ENCODE measurements around the gene RPS6KB2.
"Not testable (repeated sequence)": the region's sequence is repeated elsewhere in the genome, so short reads cannot be mapped to it uniquely, and the experiment has no call there.

The RPS6KB2 gene

DNA sequence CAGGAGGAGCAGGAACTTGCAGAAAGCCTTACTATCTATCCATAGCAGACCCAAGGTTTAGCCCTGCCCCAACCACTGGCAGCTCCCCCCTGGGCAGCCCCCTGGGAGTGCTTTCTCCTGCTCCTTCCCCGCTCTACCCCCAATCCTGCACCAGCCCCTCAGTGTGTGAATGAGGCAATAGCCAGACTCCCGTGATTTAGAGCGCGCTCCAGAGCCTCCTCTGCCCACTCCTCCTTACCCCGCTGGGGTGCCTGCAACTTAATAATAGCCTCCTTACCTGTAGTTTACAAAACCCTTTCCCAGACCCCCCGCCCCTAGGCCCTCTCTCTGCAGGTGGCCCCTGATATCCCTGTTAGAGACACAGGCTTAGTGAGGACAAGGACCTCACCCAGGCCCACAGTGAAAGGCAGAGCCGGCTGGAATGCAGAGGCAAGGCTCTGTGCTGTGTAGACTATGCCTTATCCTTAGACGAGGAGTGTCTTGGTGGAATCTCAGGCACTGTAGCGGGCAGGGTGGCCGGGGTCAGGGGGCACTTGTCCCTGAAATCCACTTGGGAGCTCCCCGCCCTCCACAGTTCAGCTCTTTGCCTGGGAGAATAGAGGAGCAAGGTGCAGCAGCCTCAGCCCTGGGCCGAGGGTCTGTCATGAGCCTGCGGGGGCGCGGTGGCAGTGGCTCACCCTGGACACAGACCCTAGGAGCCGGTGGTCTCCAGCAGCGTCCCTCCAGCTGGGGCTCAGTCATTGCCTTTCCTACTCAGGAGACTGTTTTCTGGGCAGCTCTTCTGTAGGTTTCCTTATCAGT, 17.1 kb upstream of the RPS6KB2 start:
- no peak for DNase-seq (ENCODE audit: low read depth in 3 of 3)

DNA sequence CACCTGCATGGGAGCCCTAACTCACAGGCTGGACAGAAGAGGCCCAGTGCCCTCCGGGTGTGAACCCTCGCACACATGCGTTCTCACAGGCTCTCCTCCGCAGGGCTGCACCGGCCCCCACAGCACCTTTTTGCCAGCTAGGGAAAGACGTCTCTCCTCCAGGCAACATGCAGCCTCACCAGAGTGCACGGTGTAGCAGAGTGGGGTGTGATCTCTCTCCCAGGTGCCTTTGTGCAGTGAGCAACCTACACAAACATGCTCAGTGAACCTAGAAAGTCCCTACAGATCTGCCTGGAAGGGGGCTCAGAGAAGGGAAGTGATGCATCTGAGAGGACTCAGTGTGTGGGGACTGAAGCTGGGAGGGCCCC, 16.5 kb upstream of the RPS6KB2 start:
- DNase-seq (ENCODE audit: low read depth in 3 of 3), result no peak

DNA sequence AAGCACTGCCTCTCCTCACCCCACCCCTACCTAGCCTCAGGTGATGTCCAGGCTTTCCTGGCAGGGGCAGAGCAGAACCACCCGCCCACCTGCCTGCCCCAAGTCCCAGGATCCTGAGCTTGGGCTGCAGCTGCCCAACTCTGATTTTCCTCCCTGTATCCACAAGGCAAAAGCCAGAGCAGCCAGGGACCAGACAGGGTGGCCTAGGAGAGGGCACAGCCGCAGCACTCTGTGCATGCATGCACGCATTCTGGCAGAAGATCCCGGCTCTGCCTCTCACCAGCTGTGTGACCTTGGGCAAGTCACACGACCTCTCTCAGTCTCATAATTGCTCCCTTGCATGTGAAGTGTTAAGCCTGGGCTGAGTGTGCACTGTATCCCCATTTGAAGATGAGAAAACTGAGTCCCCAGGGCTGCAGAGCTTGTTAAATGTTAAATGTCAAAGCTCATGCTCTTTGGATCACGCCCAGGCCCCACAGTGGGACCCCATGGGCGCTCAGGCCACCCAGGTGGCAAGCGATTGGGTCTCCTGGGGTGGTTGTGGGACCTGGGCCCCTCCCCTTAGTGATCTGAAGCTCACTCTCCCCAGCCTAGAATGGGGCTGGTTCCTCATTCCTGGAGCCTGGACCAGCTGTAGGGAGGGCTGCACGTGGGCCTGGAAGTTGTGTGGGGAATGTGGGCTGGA, 15.7 kb upstream of the RPS6KB2 start:
- DNase-seq (ENCODE audit: low read depth in 3 of 3), result no peak

DNA sequence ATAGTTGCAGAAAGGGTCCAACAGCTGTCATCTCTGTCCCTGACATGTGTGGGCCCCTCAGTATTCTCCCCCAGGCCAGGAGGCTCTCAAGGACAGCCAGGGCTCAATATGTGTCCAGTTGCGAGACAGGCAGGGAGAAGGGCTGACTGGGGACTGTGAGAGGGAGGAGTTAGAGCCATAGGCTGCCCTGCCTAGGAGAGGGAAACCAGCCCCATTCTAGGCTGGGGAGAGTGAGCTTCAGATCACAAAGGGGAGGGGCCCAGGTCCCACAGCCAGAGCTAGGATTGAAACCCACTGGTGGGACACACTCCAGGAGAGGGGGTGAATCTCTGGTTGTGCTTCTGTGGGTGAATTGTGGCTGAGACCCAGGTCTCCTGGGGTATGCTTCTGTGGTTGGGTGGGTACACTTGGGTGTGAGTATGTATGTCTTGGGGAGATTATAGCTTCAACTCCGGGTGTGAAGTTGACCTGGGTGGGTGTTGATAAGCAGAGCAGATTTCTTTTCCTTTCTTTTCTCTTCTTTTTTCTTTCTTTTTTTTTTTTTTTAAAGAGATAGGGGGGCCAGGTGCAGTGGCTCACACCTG, 14.9 kb upstream of the RPS6KB2 start:
- DNase-seq (ENCODE audit: low read depth in 3 of 3), result no peak

DNA sequence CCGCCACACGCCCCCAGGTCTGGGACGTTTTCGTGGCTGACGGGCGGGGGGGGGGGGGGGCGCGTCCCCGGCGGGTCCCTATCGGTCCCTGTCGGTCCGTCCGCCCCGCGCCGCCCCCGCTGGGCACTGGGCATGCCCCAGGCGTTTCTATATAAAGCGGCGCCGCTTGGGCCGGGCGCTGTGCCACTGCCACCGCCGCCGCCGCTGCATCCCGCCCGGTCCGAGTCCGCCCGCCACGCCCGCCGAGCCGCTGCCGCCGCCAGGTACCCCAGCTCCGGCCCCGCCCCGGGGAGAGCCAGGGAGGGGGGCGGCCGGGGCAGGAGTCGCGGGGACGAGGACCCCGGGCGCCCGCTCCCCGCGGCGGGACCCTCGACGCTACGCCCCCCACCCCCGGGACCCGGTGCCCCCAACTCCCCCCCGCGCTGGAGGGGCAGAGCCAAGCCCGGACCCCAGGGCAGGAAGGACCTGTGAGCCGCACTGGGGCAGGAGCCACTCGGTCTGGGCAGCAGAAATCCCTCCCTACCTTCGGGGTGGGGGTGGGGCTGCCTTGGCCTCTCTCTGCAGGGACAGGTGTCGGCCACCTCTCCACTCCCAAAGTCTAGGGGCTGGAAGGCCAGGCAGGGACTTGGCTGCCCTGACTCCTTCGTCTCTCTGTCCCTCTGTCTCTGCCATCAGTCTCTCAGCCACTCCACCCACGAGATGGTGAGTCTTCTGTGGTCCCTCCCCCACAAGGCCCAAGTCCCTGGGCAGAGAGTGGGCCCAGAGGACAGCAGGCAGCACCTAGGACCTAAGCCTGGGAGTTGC, 12.6 kb upstream of the RPS6KB2 start, which contains the start of gene CARNS1:
Gene CARNS1 (plus strand): TSS at position 178 of the 804 bp plus-strand sequence. CDS start 522 bp downstream, at position 700.
- DNase-seq (ENCODE audit: low read depth in 3 of 3), result no peak

DNA sequence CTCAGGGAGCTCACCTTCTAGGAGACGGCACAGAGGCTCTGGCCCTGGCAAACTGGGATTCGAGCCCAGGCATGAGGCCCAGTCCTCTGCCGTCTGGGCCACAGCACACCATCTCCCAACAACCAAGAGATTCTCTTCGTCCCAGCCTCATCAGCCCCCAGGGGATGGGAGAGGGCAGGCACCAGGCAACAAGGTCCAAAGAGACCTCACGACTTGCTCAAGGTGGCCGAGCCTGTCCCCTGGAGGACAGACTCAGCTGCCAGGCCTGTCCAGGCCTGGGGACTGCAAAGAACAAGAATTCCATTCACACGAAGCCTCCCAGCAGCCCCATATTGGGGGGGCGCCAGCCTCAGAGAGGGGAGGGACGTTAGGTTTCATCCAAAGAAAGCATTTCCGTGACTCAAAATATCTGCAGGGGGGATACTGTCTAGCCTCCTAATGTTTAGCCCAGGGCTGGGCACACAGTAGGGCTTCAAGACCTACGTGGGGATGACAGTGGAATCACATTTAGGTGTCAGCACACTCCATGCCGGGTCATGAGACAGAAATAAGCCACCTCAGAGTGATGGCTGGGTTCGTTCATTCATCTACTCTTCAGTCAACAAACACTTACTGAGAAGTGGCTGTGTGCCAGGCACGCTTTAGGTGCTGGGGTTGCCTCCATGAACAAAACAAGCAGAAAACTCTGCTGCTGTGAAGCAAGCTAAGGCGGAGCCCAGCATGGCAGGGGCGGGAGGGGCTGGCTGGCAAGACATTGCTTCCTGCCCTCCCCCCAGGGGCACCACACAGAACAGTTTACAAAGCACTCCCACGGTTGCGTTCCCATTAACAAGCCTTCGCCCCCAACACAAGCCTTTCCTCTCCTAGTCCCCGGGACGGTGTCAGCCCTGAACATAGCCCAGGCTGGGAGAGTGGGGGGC, 11.6 kb upstream of the RPS6KB2 start:
- DNase-seq (ENCODE audit: low read depth in 3 of 3), result no peak

DNA sequence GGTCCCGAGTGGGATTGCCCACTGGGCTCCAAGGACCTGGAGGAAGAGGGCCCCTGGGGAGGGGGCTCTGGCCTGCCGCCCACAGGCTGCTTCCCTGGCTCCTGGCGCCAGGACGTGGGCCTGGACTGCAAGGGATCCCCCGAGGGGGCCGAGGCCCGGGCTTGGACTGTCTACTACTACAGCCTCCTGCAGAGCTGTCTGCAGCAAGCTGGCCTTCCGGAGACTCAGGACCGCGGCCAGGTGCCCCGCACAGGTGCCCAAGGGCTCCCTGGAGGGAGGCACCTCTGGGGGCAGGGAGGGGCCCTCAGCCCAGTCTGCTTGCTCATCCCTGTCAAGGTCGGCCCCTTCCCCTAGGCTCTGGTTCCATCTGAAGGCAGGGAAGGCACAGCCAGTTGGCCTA, 10.9 kb upstream of the RPS6KB2 start:
- no peak for DNase-seq (ENCODE audit: low read depth in 3 of 3)

DNA sequence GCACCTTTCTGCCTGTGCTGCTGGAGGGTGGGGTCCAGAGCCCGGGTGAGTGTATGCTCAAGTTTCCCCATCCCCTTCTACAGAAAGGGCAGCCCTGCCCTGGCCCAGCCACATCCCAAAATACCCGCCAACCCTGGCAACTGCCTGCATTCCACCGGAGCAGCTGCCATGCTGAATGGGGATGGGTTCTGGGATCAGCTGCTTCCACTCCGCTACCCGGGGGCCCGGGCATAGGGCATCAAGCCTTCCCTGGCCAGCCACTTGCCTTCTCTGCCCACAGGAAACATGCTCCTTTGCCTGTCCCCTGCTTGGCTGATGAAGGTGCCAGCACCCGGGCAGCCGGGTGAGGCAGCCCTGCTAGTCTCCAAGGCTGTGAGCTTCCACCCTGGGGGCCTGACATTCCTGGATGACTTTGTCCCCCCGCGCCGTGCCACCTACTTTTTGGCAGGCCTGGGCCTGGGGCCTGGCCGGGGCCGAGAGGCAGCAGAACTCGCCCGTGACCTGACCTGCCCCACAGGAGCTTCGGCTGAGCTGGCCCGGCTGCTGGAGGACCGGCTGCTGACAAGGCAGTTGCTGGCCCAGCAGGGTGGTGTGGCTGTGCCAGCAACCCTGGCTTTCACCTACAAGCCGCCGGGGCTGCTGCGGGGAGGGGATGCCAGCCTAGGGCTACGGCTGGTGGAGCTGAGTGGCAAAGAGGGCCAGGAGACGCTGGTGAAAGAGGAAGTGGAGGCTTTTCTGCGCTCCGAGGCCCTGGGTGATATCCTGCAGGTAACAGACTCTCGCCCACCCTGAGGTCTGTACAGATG, 9.6 kb upstream of the RPS6KB2 start:
- no peak for DNase-seq (ENCODE audit: low read depth in 3 of 3)

DNA sequence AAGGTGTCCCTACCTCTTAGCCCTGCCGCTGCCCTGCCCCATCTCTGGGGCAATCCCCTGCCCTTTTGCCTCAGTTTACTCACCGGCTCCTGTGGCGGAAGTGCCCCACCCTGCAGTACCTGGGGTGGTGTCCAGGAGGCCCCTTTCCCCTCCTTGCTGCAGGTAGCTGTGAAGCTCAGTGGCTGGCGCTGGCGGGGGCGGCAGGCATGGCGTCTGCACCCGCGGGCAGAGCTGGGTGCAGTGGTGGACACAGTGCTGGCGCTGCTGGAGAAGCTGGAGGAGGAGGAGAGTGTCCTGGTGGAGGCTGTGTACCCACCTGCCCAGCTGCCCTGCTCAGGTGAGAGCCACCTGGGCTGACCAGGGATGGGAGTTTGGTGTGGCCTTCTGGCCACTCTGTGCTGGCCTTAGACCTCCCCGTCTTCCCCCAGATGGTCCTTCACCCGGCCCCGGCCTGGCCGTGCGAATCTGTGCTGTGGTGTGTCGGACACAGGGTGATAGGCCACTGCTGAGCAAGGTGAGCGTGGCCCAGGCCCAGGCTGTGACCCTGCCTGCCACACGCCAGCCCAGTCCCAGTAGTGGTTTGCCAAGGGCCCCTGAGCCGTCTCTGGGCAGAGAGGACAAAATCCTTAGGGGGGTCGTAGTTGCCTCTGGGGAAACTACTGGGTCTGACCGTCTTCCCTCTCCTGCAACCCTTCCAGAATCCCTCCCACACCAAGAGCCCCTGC, 8.8 kb upstream of the RPS6KB2 start:
- no peak for DNase-seq (ENCODE audit: low read depth in 3 of 3)

DNA sequence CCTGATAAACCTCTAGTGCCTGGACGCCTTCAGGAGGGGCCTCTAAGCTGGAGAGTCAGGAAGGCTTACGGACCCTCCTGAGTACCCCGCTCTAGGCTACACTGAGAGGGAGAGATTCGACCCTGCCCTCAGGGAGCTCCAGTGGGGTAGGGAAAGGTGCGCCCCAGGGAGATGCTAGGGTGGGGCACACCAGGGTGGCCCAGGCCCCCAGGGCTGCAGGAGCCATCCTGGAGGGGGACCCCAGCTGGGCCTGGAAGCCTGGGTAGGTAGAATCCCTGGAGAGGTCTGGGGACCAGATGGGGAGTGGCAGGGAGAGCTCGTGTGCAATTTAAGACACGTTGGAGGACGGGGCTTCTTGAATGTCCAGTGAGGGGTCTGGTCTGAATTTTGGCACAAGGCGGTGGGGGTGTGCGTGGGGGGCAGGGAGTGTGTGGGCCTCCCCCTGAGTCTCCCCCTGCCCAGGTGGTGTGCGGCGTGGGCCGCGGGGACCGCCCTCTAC, 8.1 kb upstream of the RPS6KB2 start:
- no peak for DNase-seq (ENCODE audit: low read depth in 3 of 3)

DNA sequence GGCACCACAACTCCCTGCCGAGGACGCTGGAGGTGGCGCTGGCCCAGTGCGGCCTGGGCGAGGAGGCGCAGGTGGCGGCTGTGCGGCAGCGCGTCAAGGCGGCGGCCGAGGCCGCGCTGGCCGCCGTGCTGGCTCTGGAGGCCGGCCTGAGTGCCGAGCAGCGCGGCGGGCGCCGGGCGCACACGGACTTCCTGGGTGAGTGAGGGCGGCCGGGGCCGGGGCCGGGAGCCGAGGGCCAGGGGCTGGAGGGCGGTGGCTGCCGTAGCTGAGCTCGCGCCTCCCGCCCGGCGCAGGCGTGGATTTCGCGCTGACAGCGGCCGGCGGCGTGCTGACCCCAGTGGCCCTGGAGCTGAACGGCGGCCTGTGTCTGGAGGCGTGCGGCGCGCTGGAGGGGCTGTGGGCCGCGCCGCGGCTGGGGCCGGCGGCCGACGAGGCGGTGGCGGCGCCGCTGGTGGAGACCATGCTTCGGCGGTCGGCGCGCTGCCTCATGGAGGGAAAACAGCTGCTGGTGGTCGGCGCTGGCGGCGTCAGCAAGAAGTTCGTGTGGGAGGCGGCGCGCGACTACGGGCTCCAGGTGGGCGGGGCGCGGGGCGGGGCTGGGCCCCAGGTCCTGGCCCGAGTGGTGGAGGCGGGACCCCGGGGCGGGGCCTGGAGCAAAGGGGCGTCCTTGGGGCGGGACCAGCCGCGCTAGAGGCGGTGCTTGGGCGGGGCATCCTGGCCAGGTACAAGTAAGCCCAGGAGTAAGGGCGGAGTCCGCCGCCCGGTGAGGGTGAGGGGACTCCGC, 7.5 kb upstream of the RPS6KB2 start:
- peak; percentile 96 to 99 (median 98) for DNase-seq (ENCODE audit: low read depth in 3 of 3)

DNA sequence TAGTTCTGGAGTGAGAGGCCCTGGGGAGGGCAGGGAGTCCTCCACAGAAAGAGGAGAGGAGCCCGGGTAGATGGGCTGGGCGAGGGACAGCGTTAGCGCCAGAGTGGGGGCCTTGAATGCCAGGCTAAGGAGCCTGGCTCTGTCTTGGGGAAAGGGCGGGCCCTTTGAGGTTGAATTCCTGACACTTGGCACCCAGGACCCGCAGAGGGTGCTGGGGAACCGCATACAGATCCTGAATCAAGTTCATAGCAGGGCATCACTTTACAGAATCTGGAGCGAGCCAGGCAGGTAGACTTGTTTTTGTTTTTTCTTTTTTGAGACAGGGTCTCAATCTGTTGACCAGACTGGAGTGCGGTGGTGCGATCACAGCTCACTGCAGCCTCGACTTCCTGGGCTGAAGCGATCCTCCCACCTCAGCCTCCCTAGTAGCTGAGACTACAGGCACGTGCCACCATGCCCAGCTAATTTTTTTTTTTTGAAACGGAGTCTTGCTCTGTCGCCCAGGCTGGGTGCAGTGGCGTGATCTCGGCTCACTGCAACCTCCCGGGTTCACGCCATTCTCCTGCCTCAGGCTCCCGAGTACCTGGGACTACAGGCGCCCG, 6.8 kb upstream of the RPS6KB2 start:
- no peak for DNase-seq (ENCODE audit: low read depth in 3 of 3)

DNA sequence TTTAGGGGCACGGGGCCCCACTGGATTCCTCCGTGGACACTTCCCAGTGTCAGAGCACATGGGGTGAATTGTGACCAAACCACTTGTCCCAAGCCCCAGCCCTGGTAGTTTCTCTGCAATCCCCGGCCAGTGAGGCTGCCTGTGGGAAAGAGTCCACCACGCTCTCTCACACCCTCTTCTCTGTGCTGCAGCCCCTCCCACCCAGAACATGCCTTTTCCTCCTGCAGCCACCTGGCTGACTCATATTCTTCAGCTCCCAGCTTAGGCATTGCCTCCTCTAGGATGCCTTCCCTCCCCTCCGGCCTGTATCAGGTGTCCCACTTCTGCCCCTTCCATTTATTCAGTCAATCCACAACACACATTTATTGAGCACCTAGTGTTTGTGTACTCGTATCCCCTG, 5.4 kb upstream of the RPS6KB2 start:
- no peak for DNase-seq (ENCODE audit: low read depth in 3 of 3)

DNA sequence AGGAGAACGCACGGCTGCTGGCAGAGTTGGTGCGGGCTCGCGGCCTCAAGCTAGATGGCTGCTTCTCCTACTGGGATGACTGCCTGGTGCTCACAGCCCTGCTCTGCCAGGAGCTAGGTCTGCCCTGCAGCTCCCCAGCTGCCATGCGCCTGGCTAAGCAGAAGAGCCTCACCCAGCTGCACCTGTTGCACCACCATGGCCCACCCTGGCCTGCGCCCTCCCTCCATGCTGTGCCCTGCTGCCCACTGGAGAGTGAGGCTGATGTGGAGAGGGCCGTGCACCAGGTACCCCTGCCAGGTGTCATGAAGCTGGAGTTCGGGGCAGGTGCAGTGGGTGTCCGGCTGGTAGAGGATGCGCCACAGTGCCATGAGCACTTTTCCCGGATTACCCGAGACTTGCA, 4.8 kb upstream of the RPS6KB2 start:
- DNase-seq (ENCODE audit: low read depth in 3 of 3), result no peak

DNA sequence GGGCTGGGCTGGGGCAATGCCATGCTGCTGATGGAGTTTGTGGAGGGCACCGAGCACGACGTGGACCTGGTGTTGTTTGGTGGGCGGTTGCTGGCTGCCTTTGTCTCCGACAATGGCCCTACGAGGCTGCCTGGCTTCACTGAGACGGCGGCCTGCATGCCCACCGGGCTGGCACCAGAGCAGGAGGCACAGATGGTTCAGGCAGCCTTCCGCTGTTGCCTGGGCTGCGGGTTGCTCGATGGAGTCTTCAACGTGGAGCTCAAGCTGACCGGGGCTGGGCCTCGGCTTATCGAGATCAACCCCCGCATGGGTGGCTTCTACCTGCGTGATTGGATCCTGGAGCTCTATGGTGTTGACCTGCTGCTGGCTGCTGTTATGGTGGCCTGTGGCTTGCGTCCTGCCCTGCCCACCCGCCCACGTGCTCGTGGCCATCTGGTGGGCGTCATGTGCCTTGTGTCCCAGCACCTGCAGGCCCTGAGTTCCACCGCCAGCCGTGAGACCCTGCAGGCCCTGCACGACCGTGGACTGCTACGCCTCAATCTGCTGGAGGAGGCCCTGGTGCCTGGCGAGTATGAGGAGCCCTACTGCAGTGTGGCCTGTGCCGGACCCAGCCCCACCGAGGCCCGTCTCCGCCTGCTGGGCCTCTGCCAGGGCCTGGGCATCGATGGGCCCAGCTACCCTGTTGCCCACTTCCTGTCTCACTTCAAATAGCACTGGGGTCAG, 4.2 kb upstream of the RPS6KB2 start:
- no peak for DNase-seq (ENCODE audit: low read depth in 3 of 3)

DNA sequence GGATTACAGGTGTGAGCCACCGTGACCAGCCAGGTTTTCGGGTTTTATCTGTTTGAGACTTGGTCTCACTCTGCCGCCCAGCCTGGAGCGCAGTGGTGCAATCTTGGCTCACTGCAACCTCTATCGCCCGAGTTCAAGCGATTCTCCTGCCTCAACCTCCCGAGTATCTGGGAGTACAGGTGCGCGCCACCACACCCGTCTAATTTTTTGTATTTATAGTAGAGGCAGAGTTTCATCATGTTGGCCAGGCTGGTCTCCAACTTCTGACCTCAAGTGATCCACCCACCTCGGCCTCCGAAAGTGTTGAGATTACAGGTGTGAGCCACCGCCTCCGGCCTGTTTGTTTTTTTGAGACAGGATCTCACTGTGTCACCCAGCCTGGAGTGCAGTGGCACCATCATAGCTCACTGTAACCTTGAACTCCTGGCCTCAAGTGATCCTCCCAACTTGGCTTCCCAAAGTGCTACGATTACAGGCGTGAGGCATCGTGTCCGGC, 882 bp upstream of the RPS6KB2 start:
- DNase-seq (ENCODE audit: low read depth in 3 of 3), result not testable (repeated sequence)

DNA sequence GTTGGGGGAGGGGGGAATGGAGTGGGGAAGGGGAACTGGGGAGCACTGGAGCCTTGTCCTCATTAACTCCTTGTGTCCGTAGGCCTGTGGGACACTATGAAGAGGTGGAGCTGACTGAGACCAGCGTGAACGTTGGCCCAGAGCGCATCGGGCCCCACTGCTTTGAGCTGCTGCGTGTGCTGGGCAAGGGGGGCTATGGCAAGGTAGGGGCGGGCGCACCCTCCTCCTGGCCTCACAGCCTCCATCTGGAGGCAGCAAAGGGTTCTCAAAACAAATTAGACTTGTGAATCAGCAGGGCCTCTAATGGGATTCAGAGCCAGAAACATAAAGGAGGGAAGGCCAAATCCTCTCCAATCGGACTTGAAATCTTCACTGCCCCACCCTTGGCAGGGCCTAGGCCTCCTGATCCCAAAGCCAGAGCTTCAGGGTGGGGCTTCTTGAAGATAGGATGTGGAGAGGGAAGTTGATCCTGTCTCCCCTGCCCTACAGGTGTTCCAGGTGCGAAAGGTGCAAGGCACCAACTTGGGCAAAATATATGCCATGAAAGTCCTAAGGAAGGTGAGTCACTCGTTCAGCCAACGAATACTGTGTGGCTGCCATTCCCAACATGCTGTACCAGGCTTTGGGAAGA, 859 bp downstream of the RPS6KB2 start:
- DNase-seq (ENCODE audit: low read depth in 3 of 3), result no peak
